Peyer's patch (tissue), 4 donors: ENCODE data around the gene IRF4. TPM values are rescaled to one million over a fixed set of nuclear protein-coding genes. Genes with fewer than 3 reads are reported as not detected.

ENCODE experiments used
- DNase-seq, 3 donors: peaks; one replicate each; pipeline ENCODE4 v3.0.0-alpha.2; 2017 to 2019
- H3K27ac ChIP-seq, 4 donors: fragments of 200-600 bp; sonication (generic); one replicate each; pipeline ENCODE4 v1.5.1; 2016 to 2019
- H3K27me3 ChIP-seq, 2 donors: fragments of 200-600 bp; sonication (generic); one replicate each; pipeline ENCODE4 v1.5.1; 2019
- H3K36me3 ChIP-seq, 3 donors: fragments of 200-600 bp; sonication (generic); one replicate each; pipeline ENCODE4 v1.5.1; 2016 to 2019
- H3K4me1 ChIP-seq, 4 donors: fragments of 200-600 bp; sonication (generic); one replicate each; pipeline ENCODE4 v1.5.1; 2016 to 2019
- H3K4me3 ChIP-seq, 4 donors: fragments of 200-600 bp; sonication (generic); 1 replicate in 3 of 4; 2 replicates in 1 of 4; pipeline ENCODE4 v1.5.1; 2016 to 2019; ENCODE audit warnings: mild to moderate bottlenecking in 1 of 4
- H3K9me3 ChIP-seq, 4 donors: fragments of 200-600 bp; sonication (generic); one replicate each; pipeline ENCODE4 v1.5.1; 2016 to 2019; ENCODE audit warnings: mild to moderate bottlenecking in 1 of 4
- CTCF ChIP-seq, 6 experiments: fragments of 450-650 bp in 4 of 6; fragments of 200-600 bp in 2 of 6; sonication (generic) in 1 of 6; IDR thresholded peaks; one replicate each; pipeline ENCODE4 v1.5.1; 2017 to 2019; ENCODE audit warnings: antibody characterized with exemption in 6 of 6, mild to moderate bottlenecking in 3 of 6, moderate library complexity in 1 of 6
- POLR2A ChIP-seq, 2 donors: fragments of 450-650 bp; IDR thresholded peaks; one replicate each; pipeline ENCODE4 v1.5.1; 2017; ENCODE audit warnings: antibody characterized with exemption in 2 of 2, mild to moderate bottlenecking in 2 of 2, moderate library complexity in 2 of 2
- total RNA-seq, 4 donors: library from RNA; depleted of rRNA; stranded (reverse); fragments of >200 nt; gene quantifications; one replicate each; pipeline ENCODE4 v1.1.0, GENCODE V29; 2016

The IRF4 gene
- total RNA-seq, 4 donors from 2014 or later: 0.47 to 57.8 (median 6.9) TPM

GRCh38 chr6:454148-454991, 62.8 kb downstream of the IRF4 start:
- no peak overlapping the region for H3K27ac ChIP-seq
- TF ChIP-seq POLR2A (IDR thresholded peaks at IDR 0.05): no peak
- TF ChIP-seq CTCF (IDR thresholded peaks at IDR 0.05): no peak

GRCh38 chr6:455006-455585, 63.5 kb downstream of the IRF4 start:
- peak in 1 of 3 donors; percentile 42 for DNase-seq
- Histone ChIP-seq H3K4me3 (no peak overlapping the region), H3K27ac (no peak overlapping the region), H3K9me3 (no peaks in the 10 kb centered on the region), H3K27me3 (no peaks in the 10 kb centered on the region), H3K36me3 (no peaks in the 10 kb centered on the region), H3K4me1 (no peaks in the 10 kb centered on the region)
- TF ChIP-seq CTCF (IDR thresholded peaks at IDR 0.05): no peak
- no peak for TF ChIP-seq POLR2A (IDR thresholded peaks at IDR 0.05)

More at GRCh38 chr6:454148-454991, 62.8 kb downstream of the IRF4 start:
- no peak for DNase-seq
- Histone ChIP-seq H3K9me3 (no peaks in the 10 kb centered on the region), H3K4me3 (no peak overlapping the region), H3K36me3 (no peaks in the 10 kb centered on the region), H3K4me1 (no peaks in the 10 kb centered on the region), H3K27me3 (no peaks in the 10 kb centered on the region)

GRCh38 chr6:455835-456234, 64.3 kb downstream of the IRF4 start:
- Histone ChIP-seq H3K4me3 (no peak overlapping the region), H3K27me3 (no peaks in the 10 kb centered on the region), H3K9me3 (no peaks in the 10 kb centered on the region), H3K27ac (no peak overlapping the region), H3K36me3 (no peaks in the 10 kb centered on the region), H3K4me1 (no peaks in the 10 kb centered on the region)
- DNase-seq: no peak
- TF ChIP-seq CTCF (IDR thresholded peaks at IDR 0.05): no peak
- TF ChIP-seq POLR2A (IDR thresholded peaks at IDR 0.05): no peak

- H3K27me3 ChIP-seq: no peaks in the 10 kb centered on the region
- H3K4me3 ChIP-seq: no peak overlapping the region
- TF ChIP-seq POLR2A (IDR thresholded peaks at IDR 0.05) (no peak), CTCF (IDR thresholded peaks at IDR 0.05) (no peak)
- H3K27ac ChIP-seq: no peak overlapping the region
- DNase-seq: no peak
- H3K4me1 ChIP-seq: no peaks in the 10 kb centered on the region
- H3K36me3 ChIP-seq: no peaks in the 10 kb centered on the region
- no peaks in the 10 kb centered on the region for H3K9me3 ChIP-seq
Observed at GRCh38 chr6:456358-456867, 64.9 kb downstream of the IRF4 start.

GRCh38 chr6:456887-457286, 65.3 kb downstream of the IRF4 start:
- Histone ChIP-seq H3K4me1 (no peaks in the 10 kb centered on the region), H3K27me3 (no peaks in the 10 kb centered on the region), H3K36me3 (no peaks in the 10 kb centered on the region), H3K4me3 (no peak overlapping the region), H3K9me3 (no peaks in the 10 kb centered on the region), H3K27ac (no peak overlapping the region)
- TF ChIP-seq CTCF (IDR thresholded peaks at IDR 0.05) (no peak), POLR2A (IDR thresholded peaks at IDR 0.05) (no peak)
- no peak for DNase-seq

Other genes starting within 250 kb of the IRF4 start
- gene DUSP22, start 99.3 kb upstream of the IRF4 start, total RNA-seq: 10 to 100 TPM; 34.7 to 75.9 (median 48.5) TPM